HUES48 (cell line): ENCODE measurements around the gene OR10T2.
"Not testable (repeated sequence)": the region's sequence is repeated elsewhere in the genome, so short reads cannot be mapped to it uniquely, and the experiment has no call there.

Source experiments
- H3K27ac ChIP-seq: one replicate; pipeline ENCODE4 v1.7.0; 2013; ENCODE audit warnings: low read depth, low read length, inconsistent platforms
- H3K27me3 ChIP-seq: 2 replicates; pipeline ENCODE4 v1.6.1; 2013; ENCODE audit warnings: mild to moderate bottlenecking, low read length; ENCODE audit not compliant: control insufficient read depth, insufficient read depth
- H3K36me3 ChIP-seq: 2 replicates; pipeline ENCODE4 v1.6.1; 2013; ENCODE audit warnings: low read length; ENCODE audit not compliant: control insufficient read depth, insufficient read depth
- H3K4me1 ChIP-seq: 2 replicates; pipeline ENCODE4 v1.6.1; 2013; ENCODE audit warnings: mild to moderate bottlenecking, low read length; ENCODE audit not compliant: control insufficient read depth, insufficient read depth
- H3K4me3 ChIP-seq: 2 replicates; pipeline ENCODE4 v1.5.1; 2013; ENCODE audit warnings: mild to moderate bottlenecking, low read depth, low read length
- H3K9ac ChIP-seq: 2 replicates; pipeline ENCODE4 v1.6.1; 2013; ENCODE audit warnings: mild to moderate bottlenecking, low read depth, low read length, moderate library complexity
- H3K9me3 ChIP-seq: 2 replicates; pipeline ENCODE4 v1.6.1; 2013; ENCODE audit warnings: low read length; ENCODE audit not compliant: control insufficient read depth, insufficient read depth

The OR10T2 gene

DNA sequence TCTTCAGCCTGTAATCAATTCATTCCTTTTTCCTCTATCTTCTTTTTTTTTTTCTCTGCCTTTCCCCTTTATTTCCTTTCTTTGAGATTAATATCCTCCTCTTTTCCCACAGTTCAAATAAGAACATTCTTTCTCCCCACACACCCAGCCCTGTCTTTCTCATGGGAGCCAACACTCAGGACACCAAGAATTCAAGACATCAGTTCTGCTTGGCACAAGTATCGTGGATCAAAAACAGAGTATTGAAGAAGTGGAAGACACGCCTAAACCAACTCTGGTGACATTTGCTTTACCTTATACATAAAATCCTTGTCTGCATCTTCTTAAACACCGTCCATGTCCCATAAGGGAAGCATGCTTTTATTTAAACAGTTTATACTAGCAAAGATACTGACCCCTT lies 42.6 kb downstream of the OR10T2 start:
- Histone ChIP-seq H3K27ac (no peak overlapping the region), H3K4me3 (no peak overlapping the region), H3K4me1 (0 out of 2 replicates have a peak, but pooled peaks cover 4% of the 10 kb centered on the region), H3K9ac (no peak overlapping the region), H3K9me3 (no peaks in the 10 kb centered on the region), H3K36me3 (no peaks in the 10 kb centered on the region), H3K27me3 (no peaks in the 10 kb centered on the region)

DNA sequence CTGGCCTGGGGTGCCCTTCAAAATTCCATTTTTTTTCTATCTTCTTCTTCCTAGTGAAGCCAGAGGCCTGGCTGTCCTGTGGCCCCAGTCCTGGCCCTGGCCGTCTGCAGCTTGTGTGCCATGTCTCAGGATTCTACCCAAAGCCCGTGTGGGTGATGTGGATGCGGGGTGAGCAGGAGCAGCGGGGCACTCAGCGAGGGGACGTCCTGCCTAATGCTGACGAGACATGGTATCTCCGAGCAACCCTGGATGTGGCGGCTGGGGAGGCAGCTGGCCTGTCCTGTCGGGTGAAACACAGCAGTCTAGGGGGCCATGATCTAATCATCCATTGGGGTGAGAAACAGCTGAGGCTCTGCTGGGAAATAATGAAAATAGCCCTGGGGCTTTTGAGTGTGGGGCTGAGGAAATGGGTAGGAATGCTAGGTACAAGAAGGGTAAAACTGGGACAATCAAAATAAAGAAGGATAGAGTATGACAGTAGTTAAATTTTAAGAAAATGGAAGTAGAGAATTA lies 43.4 kb downstream of the OR10T2 start:
- Histone ChIP-seq H3K9ac (no peak overlapping the region), H3K27ac (no peak overlapping the region), H3K9me3 (no peaks in the 10 kb centered on the region), H3K36me3 (no peaks in the 10 kb centered on the region), H3K4me1 (0 out of 2 replicates have a peak, but pooled peaks cover 4% of the 10 kb centered on the region), H3K4me3 (no peak overlapping the region), H3K27me3 (no peaks in the 10 kb centered on the region)

DNA sequence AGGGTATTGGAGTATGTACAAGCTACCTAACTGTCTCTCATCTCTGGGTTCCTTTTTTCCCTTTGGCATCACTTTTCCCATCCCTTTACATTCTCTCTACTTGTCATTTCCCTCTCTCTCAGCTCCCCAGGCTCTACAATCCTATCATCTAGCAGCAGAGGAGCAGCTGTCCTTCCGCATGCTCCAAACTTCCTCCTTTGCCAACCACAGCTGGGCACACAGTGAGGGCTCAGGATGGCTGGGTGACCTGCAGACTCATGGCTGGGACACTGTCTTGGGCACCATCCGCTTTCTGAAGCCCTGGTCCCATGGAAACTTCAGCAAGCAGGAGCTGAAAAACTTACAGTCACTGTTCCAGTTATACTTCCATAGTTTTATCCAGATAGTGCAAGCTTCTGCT lies 45.0 kb downstream of the OR10T2 start:
- H3K27me3 ChIP-seq = no peaks in the 10 kb centered on the region
- no peak overlapping the region for H3K9ac ChIP-seq
- H3K4me1 ChIP-seq = 0 out of 2 replicates have a peak, but pooled peaks cover 4% of the 10 kb centered on the region
- H3K9me3 ChIP-seq = no peaks in the 10 kb centered on the region
- H3K36me3 ChIP-seq = no peaks in the 10 kb centered on the region
- no peak overlapping the region for H3K27ac ChIP-seq
- no peak overlapping the region for H3K4me3 ChIP-seq

DNA sequence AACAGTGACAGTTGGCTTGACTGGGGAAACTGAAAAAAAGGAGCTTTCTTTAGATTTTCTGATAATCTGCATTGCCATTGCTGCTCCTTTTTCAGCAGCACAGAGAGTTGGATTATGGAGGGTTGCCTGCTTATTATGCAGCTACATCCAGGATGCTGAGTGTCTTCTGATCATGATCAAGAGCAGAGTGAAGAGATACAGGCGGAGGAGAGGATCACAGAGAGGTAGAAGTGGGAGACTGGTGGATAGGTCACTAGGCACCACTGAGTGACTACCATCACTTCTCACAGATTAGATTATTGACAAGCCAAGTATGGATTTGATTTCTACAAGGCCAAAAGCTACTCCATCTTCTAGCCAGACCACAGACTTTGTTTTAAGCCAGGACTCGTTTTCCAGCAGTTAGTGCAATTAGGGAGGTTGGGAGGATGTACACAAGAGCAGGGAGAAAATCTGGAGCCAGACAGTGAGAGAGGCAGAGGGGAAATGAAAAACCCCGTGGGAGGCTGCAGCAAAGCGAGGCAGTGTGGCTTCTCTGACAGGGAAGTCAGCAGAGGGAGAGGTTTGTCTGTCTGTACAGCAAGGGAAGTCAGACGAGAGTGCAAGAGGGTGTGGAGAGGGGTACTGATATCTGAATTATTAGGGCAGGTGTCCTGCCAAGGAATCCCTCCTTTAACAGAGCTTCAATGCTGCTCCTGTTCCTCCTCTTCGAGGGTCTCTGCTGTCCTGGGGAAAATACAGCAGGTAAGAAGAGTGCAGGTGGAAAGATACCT lies 45.8 kb downstream of the OR10T2 start, which contains the start of gene CD1E:
Gene CD1E, plus strand, starts transcription at position 592 of the 773 bp plus-strand sequence. Its CDS starts 95 bp downstream, at position 687.
- Histone ChIP-seq H3K27ac (no peak within 1 kb of the TSS), H3K27me3 (no peaks in the 10 kb centered on the region)

DNA sequence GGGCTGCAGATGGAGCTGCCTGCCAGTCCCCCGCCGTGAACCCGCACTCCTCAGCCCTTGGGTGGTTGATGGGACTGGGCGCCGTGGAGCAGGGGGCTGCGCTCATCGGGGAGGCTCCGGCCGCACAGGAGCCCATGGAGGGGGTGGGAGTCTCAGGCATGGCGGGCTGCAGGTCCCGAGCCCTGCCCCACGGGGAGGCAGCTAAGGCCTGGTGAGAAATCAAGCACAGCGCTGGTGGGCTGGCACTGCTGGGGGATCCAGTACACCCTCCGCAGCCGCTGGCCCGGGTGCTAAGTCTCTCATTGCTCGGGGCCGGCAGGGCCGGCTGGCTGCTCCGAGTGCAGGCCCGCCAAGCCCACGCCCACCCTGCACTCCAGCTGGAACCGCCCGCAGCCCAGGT lies 50.3 kb downstream of the OR10T2 start:
- H3K9ac ChIP-seq, H3K27me3 ChIP-seq, H3K27ac ChIP-seq, H3K4me3 ChIP-seq, H3K36me3 ChIP-seq, H3K4me1 ChIP-seq, H3K9me3 ChIP-seq: not testable (repeated sequence)

More for the DNA sequence above, 45.8 kb downstream of the OR10T2 start, which contains the start of gene CD1E:
- H3K36me3 ChIP-seq = no peaks in the 10 kb centered on the region
- 0 out of 2 replicates have a peak, but pooled peaks cover 4% of the 10 kb centered on the region for H3K4me1 ChIP-seq
- H3K9me3 ChIP-seq = no peaks in the 10 kb centered on the region
- no peak within 1 kb of the TSS for H3K4me3 ChIP-seq
- no peak within 1 kb of the TSS for H3K9ac ChIP-seq
